ENCODE measurements around the gene CNDP2.
"Not testable (repeated sequence)": the region's sequence is repeated elsewhere in the genome, so short reads cannot be mapped to it uniquely, and the experiment has no call there.

CNDP2 gene

GRCh38 chr18:74500774-74501173 lies 4.6 kb downstream of the CNDP2 start:
- not testable (repeated sequence) for H3K27me3 ChIP-seq (ENCODE audit: control insufficient read depth in 1 of 2, insufficient read depth in 2 of 2, low read length in 2 of 2); H3K27ac ChIP-seq (ENCODE audit: low read length); H3K9me3 ChIP-seq (ENCODE audit: control insufficient read depth in 2 of 2, low read length in 2 of 2); H3K9ac ChIP-seq (ENCODE audit: low read length in 2 of 2); H3K4me3 ChIP-seq (ENCODE audit: low read length in 2 of 2)
- peaks cover 14% of the 10 kb centered on the region for H3K4me1 ChIP-seq (ENCODE audit: control insufficient read depth, insufficient read depth, low read length)
- H3K36me3 ChIP-seq (ENCODE audit: control insufficient read depth in 2 of 2, insufficient read depth in 2 of 2, low read length in 2 of 2) = peaks cover 17 to 21% of the 10 kb centered on the region in 2 donors

GRCh38 chr18:74501386-74501785 lies 5.2 kb downstream of the CNDP2 start:
- Histone ChIP-seq H3K27me3 (ENCODE audit: control insufficient read depth in 1 of 2, insufficient read depth in 2 of 2, low read length in 2 of 2) (no peaks in the 10 kb centered on the region), H3K27ac (ENCODE audit: low read length) (no peak overlapping the region), H3K4me1 (ENCODE audit: control insufficient read depth, insufficient read depth, low read length) (peaks cover 13% of the 10 kb centered on the region), H3K9ac (ENCODE audit: low read length in 2 of 2) (no peak overlapping the region), H3K36me3 (ENCODE audit: control insufficient read depth in 2 of 2, insufficient read depth in 2 of 2, low read length in 2 of 2) (peaks cover 17 to 21% of the 10 kb centered on the region in 2 donors), H3K9me3 (ENCODE audit: control insufficient read depth in 2 of 2, low read length in 2 of 2) (no peaks in the 10 kb centered on the region), H3K4me3 (ENCODE audit: low read length in 2 of 2) (no peak overlapping the region)

- Histone ChIP-seq H3K4me3 (ENCODE audit: low read length in 2 of 2) (no peak overlapping the region), H3K36me3 (ENCODE audit: control insufficient read depth in 2 of 2, insufficient read depth in 2 of 2, low read length in 2 of 2) (peaks cover 26 to 29% of the 10 kb centered on the region in 2 donors), H3K27me3 (ENCODE audit: control insufficient read depth in 1 of 2, insufficient read depth in 2 of 2, low read length in 2 of 2) (no peaks in the 10 kb centered on the region), H3K9me3 (ENCODE audit: control insufficient read depth in 2 of 2, low read length in 2 of 2) (no peaks in the 10 kb centered on the region), H3K4me1 (ENCODE audit: control insufficient read depth, insufficient read depth, low read length) (peaks cover 8% of the 10 kb centered on the region), H3K9ac (ENCODE audit: low read length in 2 of 2) (no peak overlapping the region), H3K27ac (ENCODE audit: low read length) (no peak overlapping the region)
These were observed 7.0 kb downstream of the CNDP2 start for GRCh38 chr18:74503137-74503536.

GRCh38 chr18:74505776-74506175 lies 9.6 kb downstream of the CNDP2 start:
- H3K4me1 ChIP-seq (ENCODE audit: control insufficient read depth, insufficient read depth, low read length) = peaks cover 3% of the 10 kb centered on the region
- H3K36me3 ChIP-seq (ENCODE audit: control insufficient read depth in 2 of 2, insufficient read depth in 2 of 2, low read length in 2 of 2) = peaks cover 40 to 42% of the 10 kb centered on the region in 2 donors
- no peak overlapping the region for H3K4me3 ChIP-seq (ENCODE audit: low read length in 2 of 2)
- H3K9me3 ChIP-seq (ENCODE audit: control insufficient read depth in 2 of 2, low read length in 2 of 2) = no peaks in the 10 kb centered on the region
- no peak overlapping the region for H3K9ac ChIP-seq (ENCODE audit: low read length in 2 of 2)
- no peak overlapping the region for H3K27ac ChIP-seq (ENCODE audit: low read length)
- H3K27me3 ChIP-seq (ENCODE audit: control insufficient read depth in 1 of 2, insufficient read depth in 2 of 2, low read length in 2 of 2) = no peaks in the 10 kb centered on the region

GRCh38 chr18:74506448-74507084 lies 10.4 kb downstream of the CNDP2 start:
- Histone ChIP-seq H3K27ac (ENCODE audit: low read length) (no peak overlapping the region), H3K27me3 (ENCODE audit: control insufficient read depth in 1 of 2, insufficient read depth in 2 of 2, low read length in 2 of 2) (no peaks in the 10 kb centered on the region), H3K36me3 (ENCODE audit: control insufficient read depth in 2 of 2, insufficient read depth in 2 of 2, low read length in 2 of 2) (peaks cover 38 to 39% of the 10 kb centered on the region in 2 donors), H3K4me1 (ENCODE audit: control insufficient read depth, insufficient read depth, low read length) (peaks cover 3% of the 10 kb centered on the region), H3K4me3 (ENCODE audit: low read length in 2 of 2) (no peak overlapping the region), H3K9me3 (ENCODE audit: control insufficient read depth in 2 of 2, low read length in 2 of 2) (no peaks in the 10 kb centered on the region), H3K9ac (ENCODE audit: low read length in 2 of 2) (no peak overlapping the region)

- peaks cover 40 to 42% of the 10 kb centered on the region in 2 donors for H3K36me3 ChIP-seq (ENCODE audit: control insufficient read depth in 2 of 2, insufficient read depth in 2 of 2, low read length in 2 of 2)
- H3K4me3 ChIP-seq (ENCODE audit: low read length in 2 of 2) = no peak overlapping the region
- peaks cover 3% of the 10 kb centered on the region for H3K4me1 ChIP-seq (ENCODE audit: control insufficient read depth, insufficient read depth, low read length)
- no peaks in the 10 kb centered on the region for H3K27me3 ChIP-seq (ENCODE audit: control insufficient read depth in 1 of 2, insufficient read depth in 2 of 2, low read length in 2 of 2)
- no peak overlapping the region for H3K9ac ChIP-seq (ENCODE audit: low read length in 2 of 2)
- no peaks in the 10 kb centered on the region for H3K9me3 ChIP-seq (ENCODE audit: control insufficient read depth in 2 of 2, low read length in 2 of 2)
- no peak overlapping the region for H3K27ac ChIP-seq (ENCODE audit: low read length)
These were observed 11.1 kb downstream of the CNDP2 start for GRCh38 chr18:74507097-74507881.

- Histone ChIP-seq H3K36me3 (ENCODE audit: control insufficient read depth in 2 of 2, insufficient read depth in 2 of 2, low read length in 2 of 2) (peaks cover 44 to 45% of the 10 kb centered on the region in 2 donors), H3K4me1 (ENCODE audit: control insufficient read depth, insufficient read depth, low read length) (peaks cover 3% of the 10 kb centered on the region), H3K9ac (ENCODE audit: low read length in 2 of 2) (no peak overlapping the region), H3K27me3 (ENCODE audit: control insufficient read depth in 1 of 2, insufficient read depth in 2 of 2, low read length in 2 of 2) (no peaks in the 10 kb centered on the region), H3K4me3 (ENCODE audit: low read length in 2 of 2) (no peak overlapping the region), H3K27ac (ENCODE audit: low read length) (no peak overlapping the region), H3K9me3 (ENCODE audit: control insufficient read depth in 2 of 2, low read length in 2 of 2) (no peaks in the 10 kb centered on the region)
These were observed 11.8 kb downstream of the CNDP2 start for GRCh38 chr18:74507927-74508326.

- H3K27ac ChIP-seq (ENCODE audit: low read length) = no peak overlapping the region
- H3K9ac ChIP-seq (ENCODE audit: low read length in 2 of 2) = no peak overlapping the region
- H3K36me3 ChIP-seq (ENCODE audit: control insufficient read depth in 2 of 2, insufficient read depth in 2 of 2, low read length in 2 of 2) = peaks cover 46% of the 10 kb centered on the region in 2 donors
- no peak overlapping the region for H3K4me3 ChIP-seq (ENCODE audit: low read length in 2 of 2)
- H3K9me3 ChIP-seq (ENCODE audit: control insufficient read depth in 2 of 2, low read length in 2 of 2) = no peaks in the 10 kb centered on the region
- H3K27me3 ChIP-seq (ENCODE audit: control insufficient read depth in 1 of 2, insufficient read depth in 2 of 2, low read length in 2 of 2) = no peaks in the 10 kb centered on the region
- peaks cover 3% of the 10 kb centered on the region for H3K4me1 ChIP-seq (ENCODE audit: control insufficient read depth, insufficient read depth, low read length)
These were observed 12.2 kb downstream of the CNDP2 start for GRCh38 chr18:74508366-74508765.

- H3K9ac ChIP-seq (ENCODE audit: low read length in 2 of 2) = no peak overlapping the region
These were observed 12.7 kb downstream of the CNDP2 start for GRCh38 chr18:74508821-74509225.

GRCh38 chr18:74509856-74510769 lies 13.9 kb downstream of the CNDP2 start:
- Histone ChIP-seq H3K4me3 (ENCODE audit: low read length in 2 of 2) (no peak overlapping the region), H3K9me3 (ENCODE audit: control insufficient read depth in 2 of 2, low read length in 2 of 2) (no peaks in the 10 kb centered on the region), H3K36me3 (ENCODE audit: control insufficient read depth in 2 of 2, insufficient read depth in 2 of 2, low read length in 2 of 2) (peaks cover 43 to 54% of the 10 kb centered on the region in 2 donors), H3K9ac (ENCODE audit: low read length in 2 of 2) (no peak overlapping the region), H3K4me1 (ENCODE audit: control insufficient read depth, insufficient read depth, low read length) (peaks cover 3% of the 10 kb centered on the region), H3K27me3 (ENCODE audit: control insufficient read depth in 1 of 2, insufficient read depth in 2 of 2, low read length in 2 of 2) (no peaks in the 10 kb centered on the region), H3K27ac (ENCODE audit: low read length) (no peak overlapping the region)

More at GRCh38 chr18:74508821-74509225, 12.7 kb downstream of the CNDP2 start:
- Histone ChIP-seq H3K27ac (ENCODE audit: low read length) (no peak overlapping the region), H3K36me3 (ENCODE audit: control insufficient read depth in 2 of 2, insufficient read depth in 2 of 2, low read length in 2 of 2) (peaks cover 47 to 51% of the 10 kb centered on the region in 2 donors), H3K4me1 (ENCODE audit: control insufficient read depth, insufficient read depth, low read length) (peaks cover 3% of the 10 kb centered on the region), H3K4me3 (ENCODE audit: low read length in 2 of 2) (no peak overlapping the region), H3K27me3 (ENCODE audit: control insufficient read depth in 1 of 2, insufficient read depth in 2 of 2, low read length in 2 of 2) (no peaks in the 10 kb centered on the region), H3K9me3 (ENCODE audit: control insufficient read depth in 2 of 2, low read length in 2 of 2) (no peaks in the 10 kb centered on the region)
